PFSK-1 (cell line): Measurements from ENCODE around the gene OR10H1.
A peak's percentile ranks its signal among the peaks of the same experiment; 100 is the strongest.

ENCODE experiments used
- FOXP2 ChIP-seq: optimal IDR thresholded peaks from 2 replicates; pipeline ENCODE3; 2011; ENCODE audit warnings: borderline replicate concordance, control low read depth, inconsistent platforms; ENCODE audit not compliant: insufficient read depth; ENCODE audit errors: extremely low read length, extremely low read depth
- POLR2AphosphoS5 ChIP-seq: IDR thresholded peaks from 2 replicates; pipeline ENCODE4 v1.6.1; 2012; ENCODE audit warnings: low read depth, mild to moderate bottlenecking, control low read depth, low read length, moderate library complexity
- REST ChIP-seq, 2 experiments: IDR thresholded peaks; 2 replicates each; pipeline versions ENCODE4 v1.6.1 to v1.8.0; 2011 to 2012; ENCODE audit warnings: low read depth in 2 of 2, low read length in 2 of 2, control low read depth in 1 of 2, inconsistent platforms in 1 of 2, mild to moderate bottlenecking in 1 of 2, moderate library complexity in 1 of 2; ENCODE audit not compliant: insufficient read depth in 1 of 2
- SIN3A ChIP-seq: IDR thresholded peaks from 2 replicates; pipeline ENCODE4 v1.6.1; 2012; ENCODE audit warnings: mild to moderate bottlenecking, low read length, moderate library complexity, borderline replicate concordance; ENCODE audit not compliant: insufficient read depth
- TAF1 ChIP-seq: IDR thresholded peaks from 2 replicates; pipeline ENCODE4 v1.6.1; 2012; ENCODE audit warnings: low read length, control low read depth, borderline replicate concordance; ENCODE audit not compliant: insufficient read depth

Gene OR10H1

GRCh38 chr19:15769586-15769985 is 45.9 kb downstream of the OR10H1 start:
- no peak for TF ChIP-seq SIN3A
- TF ChIP-seq POLR2AphosphoS5: no peak
- peak; percentile 74 to 90 for TF ChIP-seq REST (IDR thresholded peaks at IDR 0.05; ENCODE audit: insufficient read depth in 1 of 2, low read depth in 2 of 2, low read length in 2 of 2)

- TF ChIP-seq FOXP2 (no peak), REST (IDR thresholded peaks at IDR 0.05; ENCODE audit: insufficient read depth in 1 of 2, low read depth in 2 of 2, low read length in 2 of 2) (0 out of 4 replicates have a peak, but pooled peaks of 1 of the 2 experiments have one; percentile 25)
Measured at GRCh38 chr19:15759962-15760565, 55.4 kb downstream of the OR10H1 start.

GRCh38 chr19:15758379-15758778 is 57.1 kb downstream of the OR10H1 start:
- TF ChIP-seq FOXP2 (no peak), SIN3A (no peak), REST (IDR thresholded peaks at IDR 0.05; ENCODE audit: insufficient read depth in 1 of 2, low read depth in 2 of 2, low read length in 2 of 2) (no peak), POLR2AphosphoS5 (no peak), TAF1 (no peak)
